Upper lobe of left lung (tissue), 4 donors: ENCODE results near the gene KCNK13.

Experiments
- POLR2A ChIP-seq, 4 donors: fragments of 450-650 bp; IDR thresholded peaks; one replicate each; pipeline ENCODE4 v1.5.1; 2016 to 2017; ENCODE audit warnings: antibody characterized with exemption in 4 of 4, mild to moderate bottlenecking in 2 of 4
- POLR2AphosphoS5 ChIP-seq, 2 donors: sonication (generic); formaldehyde crosslinking; IDR thresholded peaks; one replicate each; pipeline ENCODE4 v1.5.1; 2017; ENCODE audit warnings: antibody characterized with exemption in 2 of 2
- TF ChIP-seq, protein P1 (sequence below), 6 experiments: fragments of 450-650 bp in 4 of 6; fragments of 200-600 bp in 2 of 6; sonication (generic) in 2 of 6; IDR thresholded peaks; one replicate each; pipeline ENCODE4 v1.5.1; 2016 to 2019; ENCODE audit warnings: antibody characterized with exemption in 6 of 6

DNA sequence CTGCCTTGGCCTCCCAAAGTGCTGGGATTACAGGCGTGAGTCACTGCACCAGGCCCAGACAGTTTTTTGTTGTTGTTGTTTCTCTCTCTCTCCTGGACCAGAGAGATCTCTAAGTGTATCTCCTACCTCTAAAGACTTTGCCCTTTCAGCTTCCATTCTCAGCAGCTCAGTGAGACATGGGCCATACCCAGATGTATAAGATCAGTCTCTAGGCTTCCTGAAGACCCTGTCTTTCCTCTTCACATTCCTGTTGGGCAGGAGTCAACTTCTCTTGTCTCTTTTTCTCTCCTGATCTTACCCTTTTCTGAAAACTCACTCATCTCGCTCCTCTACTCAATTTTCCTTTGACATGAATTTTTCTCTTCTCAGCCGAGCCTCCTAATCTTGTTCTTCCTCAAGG lies 42.0 kb downstream of the KCNK13 start:
- TF ChIP-seq POLR2AphosphoS5 (IDR thresholded peaks at IDR 0.05) (no peak), POLR2A (IDR thresholded peaks at IDR 0.05) (no peak)
- TF ChIP-seq, protein P1, sequence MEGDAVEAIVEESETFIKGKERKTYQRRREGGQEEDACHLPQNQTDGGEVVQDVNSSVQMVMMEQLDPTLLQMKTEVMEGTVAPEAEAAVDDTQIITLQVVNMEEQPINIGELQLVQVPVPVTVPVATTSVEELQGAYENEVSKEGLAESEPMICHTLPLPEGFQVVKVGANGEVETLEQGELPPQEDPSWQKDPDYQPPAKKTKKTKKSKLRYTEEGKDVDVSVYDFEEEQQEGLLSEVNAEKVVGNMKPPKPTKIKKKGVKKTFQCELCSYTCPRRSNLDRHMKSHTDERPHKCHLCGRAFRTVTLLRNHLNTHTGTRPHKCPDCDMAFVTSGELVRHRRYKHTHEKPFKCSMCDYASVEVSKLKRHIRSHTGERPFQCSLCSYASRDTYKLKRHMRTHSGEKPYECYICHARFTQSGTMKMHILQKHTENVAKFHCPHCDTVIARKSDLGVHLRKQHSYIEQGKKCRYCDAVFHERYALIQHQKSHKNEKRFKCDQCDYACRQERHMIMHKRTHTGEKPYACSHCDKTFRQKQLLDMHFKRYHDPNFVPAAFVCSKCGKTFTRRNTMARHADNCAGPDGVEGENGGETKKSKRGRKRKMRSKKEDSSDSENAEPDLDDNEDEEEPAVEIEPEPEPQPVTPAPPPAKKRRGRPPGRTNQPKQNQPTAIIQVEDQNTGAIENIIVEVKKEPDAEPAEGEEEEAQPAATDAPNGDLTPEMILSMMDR (IDR thresholded peaks at IDR 0.05), result no peak
